ENCODE data around the gene KLF7.

Gene KLF7

DNA sequence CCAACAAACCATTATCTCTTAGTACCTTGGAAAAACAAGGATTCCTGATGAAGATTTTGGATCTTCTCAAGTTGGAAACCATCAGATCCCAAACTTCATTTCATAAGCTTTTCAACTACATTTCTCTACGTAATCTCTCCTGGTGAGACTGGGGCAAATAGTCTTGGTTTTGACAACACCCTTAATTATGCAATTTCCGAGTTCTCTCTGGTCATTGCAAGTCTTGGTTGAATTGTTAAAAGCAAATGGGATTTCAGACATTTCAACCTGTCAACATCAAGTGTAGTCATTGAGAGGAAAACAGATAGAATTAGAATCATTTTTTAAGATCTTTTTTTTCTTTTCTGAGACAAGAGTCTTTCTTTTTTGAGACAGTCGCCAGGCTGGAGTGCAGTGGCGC lies 26.2 kb downstream of the KLF7 start:
- Histone ChIP-seq H3K27me3 (no peaks in the 10 kb centered on the region), H3K9me3 (no peaks in the 10 kb centered on the region), H3K36me3 (peaks cover 58% of the 10 kb centered on the region), H3K4me3 (ENCODE audit: low read depth, low read length) (no peak overlapping the region), H3K4me1 (peaks cover 64% of the 10 kb centered on the region)
- DNase-seq, result no peak
- TF ChIP-seq, protein P1, sequence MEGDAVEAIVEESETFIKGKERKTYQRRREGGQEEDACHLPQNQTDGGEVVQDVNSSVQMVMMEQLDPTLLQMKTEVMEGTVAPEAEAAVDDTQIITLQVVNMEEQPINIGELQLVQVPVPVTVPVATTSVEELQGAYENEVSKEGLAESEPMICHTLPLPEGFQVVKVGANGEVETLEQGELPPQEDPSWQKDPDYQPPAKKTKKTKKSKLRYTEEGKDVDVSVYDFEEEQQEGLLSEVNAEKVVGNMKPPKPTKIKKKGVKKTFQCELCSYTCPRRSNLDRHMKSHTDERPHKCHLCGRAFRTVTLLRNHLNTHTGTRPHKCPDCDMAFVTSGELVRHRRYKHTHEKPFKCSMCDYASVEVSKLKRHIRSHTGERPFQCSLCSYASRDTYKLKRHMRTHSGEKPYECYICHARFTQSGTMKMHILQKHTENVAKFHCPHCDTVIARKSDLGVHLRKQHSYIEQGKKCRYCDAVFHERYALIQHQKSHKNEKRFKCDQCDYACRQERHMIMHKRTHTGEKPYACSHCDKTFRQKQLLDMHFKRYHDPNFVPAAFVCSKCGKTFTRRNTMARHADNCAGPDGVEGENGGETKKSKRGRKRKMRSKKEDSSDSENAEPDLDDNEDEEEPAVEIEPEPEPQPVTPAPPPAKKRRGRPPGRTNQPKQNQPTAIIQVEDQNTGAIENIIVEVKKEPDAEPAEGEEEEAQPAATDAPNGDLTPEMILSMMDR (IDR thresholded peaks at IDR 0.05; ENCODE audit: low read depth, low read length), result no peak

DNA sequence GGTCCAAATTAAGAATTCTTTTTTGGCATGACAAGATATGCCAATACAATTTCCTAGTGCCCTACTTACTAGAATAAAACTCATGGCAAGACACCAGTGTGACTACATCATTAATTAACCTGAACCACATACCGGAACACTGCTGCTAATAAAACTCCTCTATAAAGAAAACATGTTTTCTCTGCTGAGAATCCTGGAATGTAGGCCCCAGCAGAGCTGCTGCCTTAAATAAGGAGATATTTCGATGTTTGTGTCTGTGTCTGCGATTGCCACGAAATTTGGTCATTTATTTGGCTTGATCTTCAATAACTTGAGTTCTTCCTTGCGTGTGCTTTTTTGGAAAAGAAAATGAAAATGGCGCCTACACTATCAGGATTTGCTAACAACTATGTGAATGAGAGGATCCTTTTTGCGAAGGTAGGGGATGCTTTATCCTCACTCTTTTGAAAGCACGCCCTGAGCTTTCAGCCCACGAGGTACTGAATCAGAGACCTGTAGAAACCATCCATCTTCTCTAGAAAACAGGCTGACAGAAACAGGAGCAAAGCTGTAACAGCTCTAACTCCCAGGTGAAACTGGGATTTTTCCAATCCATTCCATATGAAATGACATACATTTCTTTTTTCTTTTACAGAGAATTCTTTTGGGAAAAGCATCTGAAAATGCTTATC lies 27.0 kb downstream of the KLF7 start:
- H3K27me3 ChIP-seq, result no peaks in the 10 kb centered on the region
- H3K9me3 ChIP-seq, result no peaks in the 10 kb centered on the region
- peaks cover 57% of the 10 kb centered on the region for H3K4me1 ChIP-seq
- no peak for DNase-seq
- no peak overlapping the region for H3K4me3 ChIP-seq (ENCODE audit: low read depth, low read length)
- TF ChIP-seq, protein P1 (IDR thresholded peaks at IDR 0.05; ENCODE audit: low read depth, low read length), result no peak
- H3K36me3 ChIP-seq, result peaks cover 58% of the 10 kb centered on the region

DNA sequence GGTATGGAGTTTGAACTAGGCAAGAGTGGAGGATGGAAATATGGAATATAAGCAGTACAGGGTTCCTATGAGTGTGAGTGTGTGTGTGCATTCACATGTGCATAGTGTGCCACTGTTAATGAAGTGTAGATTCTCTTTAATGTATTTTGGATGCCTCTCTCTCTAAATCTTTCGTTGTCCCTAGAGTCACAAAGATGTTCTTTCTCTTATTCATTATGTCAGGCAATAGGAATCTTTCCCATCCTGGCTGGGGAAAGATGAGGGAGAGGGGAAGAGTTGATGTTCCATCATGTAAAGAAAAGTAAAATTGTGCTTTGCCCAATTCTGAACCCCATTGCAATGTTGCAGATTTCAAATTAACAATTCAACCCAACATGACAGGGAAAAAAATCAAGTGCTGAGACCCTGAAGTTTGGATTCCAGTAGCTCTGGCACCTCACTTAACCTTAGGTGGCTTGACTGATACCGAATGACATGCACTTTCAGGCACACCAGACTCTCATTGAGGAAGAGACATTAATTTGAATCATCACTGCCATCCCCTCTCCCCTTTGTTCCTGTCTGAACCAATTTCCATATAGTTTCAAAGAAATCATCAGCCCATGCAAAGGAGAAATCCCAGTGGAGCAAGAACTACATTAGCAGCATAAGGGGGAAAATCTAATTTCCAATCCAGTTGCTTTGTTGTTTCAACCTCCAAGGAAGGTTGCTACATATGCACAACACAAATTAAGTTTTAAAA lies 28.0 kb downstream of the KLF7 start:
- peaks cover 65% of the 10 kb centered on the region for H3K36me3 ChIP-seq
- peaks cover 55% of the 10 kb centered on the region for H3K4me1 ChIP-seq
- TF ChIP-seq, protein P1 (IDR thresholded peaks at IDR 0.05; ENCODE audit: low read depth, low read length), result no peak
- H3K9me3 ChIP-seq, result no peaks in the 10 kb centered on the region
- no peaks in the 10 kb centered on the region for H3K27me3 ChIP-seq
- no peak for DNase-seq
- no peak overlapping the region for H3K4me3 ChIP-seq (ENCODE audit: low read depth, low read length)

DNA sequence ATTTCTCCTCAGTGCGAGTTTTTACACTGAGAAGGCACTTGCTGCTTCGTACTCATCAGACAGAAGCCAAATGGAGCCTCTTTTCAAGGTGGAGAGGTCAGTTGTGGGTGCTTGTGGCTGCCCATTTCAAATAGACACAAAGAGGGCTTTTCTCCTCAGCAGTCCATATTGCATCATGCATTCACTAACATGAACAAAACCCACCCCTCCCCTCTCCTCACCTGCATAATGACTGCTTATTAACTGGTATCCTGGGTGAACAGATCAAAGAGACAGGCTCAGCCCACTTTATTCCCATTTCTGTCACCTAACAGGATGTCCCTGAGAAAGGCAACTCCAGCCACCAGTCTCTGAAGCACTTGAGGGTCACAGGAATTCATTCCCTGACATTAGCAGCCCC lies 28.9 kb downstream of the KLF7 start:
- Histone ChIP-seq H3K27me3 (no peaks in the 10 kb centered on the region), H3K4me3 (ENCODE audit: low read depth, low read length) (no peak overlapping the region), H3K36me3 (peaks cover 60% of the 10 kb centered on the region), H3K9me3 (no peaks in the 10 kb centered on the region), H3K4me1 (peaks cover 55% of the 10 kb centered on the region)
- TF ChIP-seq, protein P1 (IDR thresholded peaks at IDR 0.05; ENCODE audit: low read depth, low read length), result no peak
- no peak for DNase-seq

DNA sequence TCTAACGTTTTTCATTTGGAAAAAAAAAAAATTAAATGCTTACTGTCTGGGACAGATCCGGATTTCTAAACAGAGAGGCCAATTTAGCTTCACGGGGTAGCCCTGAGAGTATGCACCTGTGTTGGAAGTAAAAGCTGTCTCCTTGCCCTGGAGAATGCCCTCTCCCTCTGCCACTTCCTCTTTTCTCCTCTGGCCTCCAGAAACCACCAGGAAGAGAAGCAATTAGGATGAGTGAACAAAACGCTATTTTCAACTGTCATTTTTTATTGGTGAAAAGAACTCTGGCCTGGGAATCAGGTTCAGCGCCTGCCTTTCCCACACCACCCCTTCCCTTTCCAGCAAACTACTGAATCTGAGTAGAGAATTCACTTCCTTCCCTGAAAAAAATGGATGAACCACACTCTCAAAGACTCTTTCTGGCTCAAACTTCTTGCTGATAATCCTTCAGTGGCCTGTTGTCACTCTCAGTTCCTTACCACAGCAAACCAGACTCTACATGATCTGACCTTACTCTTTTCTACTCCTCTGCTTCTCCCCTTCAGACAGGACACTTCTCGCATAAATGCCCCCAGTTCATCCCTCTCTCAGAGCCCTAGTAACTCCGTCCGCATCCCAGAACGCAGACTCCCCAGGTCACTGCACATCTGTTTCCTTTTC lies 29.8 kb downstream of the KLF7 start:
- no peak for DNase-seq
- TF ChIP-seq, protein P1 (IDR thresholded peaks at IDR 0.05; ENCODE audit: low read depth, low read length), result no peak
- Histone ChIP-seq H3K9me3 (no peaks in the 10 kb centered on the region), H3K4me3 (ENCODE audit: low read depth, low read length) (no peak overlapping the region), H3K27me3 (no peaks in the 10 kb centered on the region), H3K4me1 (peaks cover 57% of the 10 kb centered on the region), H3K36me3 (peaks cover 51% of the 10 kb centered on the region)
